GM12878 (cell line): ENCODE data around the gene FBXO33. TPM values are rescaled to one million over a fixed set of nuclear protein-coding genes. Genes with fewer than 3 reads are reported as not detected.
A peak's percentile ranks its signal among the peaks of the same experiment; 100 is the strongest.

Experiments
- ATAC-seq: fragments of 200-7000 bp; cut with Tn5 transposase; 3 replicates; pipeline ENCODE4 v1.9.1; 2020; ENCODE audit warnings: mild to moderate bottlenecking, moderate library complexity
- BruUV-seq: library from RNA; stranded (reverse); fragments of 400-500 nt; replicated peaks from 2 replicates; lab custom pipeline; 2021; lab: Mats Ljungman, UMichigan
- CTCF ChIA-PET: fragments of 300-600 bp; sonication (Branson Sonifier 250); formaldehyde crosslinking; extraction: SDS; loops from one replicate; lab custom pipeline; 2021; ENCODE audit warnings: inconsistent platforms; lab: Yijun Ruan, JAX
- POLR2A ChIA-PET: fragments of 350-600 bp; formaldehyde crosslinking; extraction: SDS; loops from one replicate; lab custom pipeline; 2021; ENCODE audit warnings: inconsistent platforms; lab: Charles Lee
- RAD21 ChIA-PET: fragments of 300-600 bp; sonication (Branson Sonifier 250); formaldehyde crosslinking; loops from one replicate; lab custom pipeline; 2023; ENCODE audit warnings: antibody characterized with exemption; ENCODE audit not compliant: unreplicated experiment; lab: Charles Lee
- SMC1A ChIA-PET: fragments of 300-600 bp; sonication (Branson Sonifier 250); formaldehyde crosslinking; loops from one replicate; lab custom pipeline; 2023; ENCODE audit not compliant: unreplicated experiment, uncharacterized antibody; lab: Charles Lee
- DNase-seq: peaks from one replicate; pipeline ENCODE4 v3.0.0-alpha.2; 2011; ENCODE audit warnings: low read depth, low spot score
- FAIRE-seq: peaks from 3 replicates; lab custom pipeline; 2011; peaks lifted over from hg19 to GRCh38; lab: Jason Lieb, UNC
- H2AFZ ChIP-seq: 2 replicates; pipeline ENCODE4 v1.6.0; 2011; ENCODE audit warnings: low read depth, low read length, control low read depth; ENCODE audit not compliant: control insufficient read depth
- H3K27ac ChIP-seq: 2 replicates; pipeline ENCODE4 v1.5.1; 2011; ENCODE audit warnings: control low read depth; ENCODE audit not compliant: control insufficient read depth, insufficient read depth
- H3K27me3 ChIP-seq, 2 experiments: replicated peaks in 1 of 2; 2 replicates each; pipeline versions ENCODE4 v1.6.0 to v1.6.1; 2011; ENCODE audit warnings: low read length in 1 of 2; ENCODE audit not compliant: control insufficient read depth in 2 of 2, insufficient read depth in 2 of 2
- H3K36me3 ChIP-seq, 2 experiments: 2 replicates each; pipeline ENCODE4 v1.5.1; 2011; ENCODE audit warnings: low read length in 1 of 2; ENCODE audit not compliant: control insufficient read depth in 2 of 2, insufficient read depth in 2 of 2
- H3K4me1 ChIP-seq: 2 replicates; pipeline ENCODE4 v1.6.1; 2011; ENCODE audit warnings: mild to moderate bottlenecking, low read length, moderate library complexity, mixed read lengths; ENCODE audit not compliant: control insufficient read depth, insufficient read depth
- H3K4me2 ChIP-seq: 2 replicates; pipeline ENCODE4 v1.6.0; 2011; ENCODE audit warnings: control low read depth; ENCODE audit not compliant: control insufficient read depth, insufficient read depth
- H3K4me3 ChIP-seq: fragments of 200-600 bp; sonication (generic); 2 replicates; pipeline ENCODE4 v1.5.1; 2016
- H3K79me2 ChIP-seq: 2 replicates; pipeline ENCODE4 v1.6.0; 2011; ENCODE audit warnings: low read length; ENCODE audit not compliant: control insufficient read depth, insufficient read depth
- H3K9ac ChIP-seq: 2 replicates; pipeline ENCODE4 v1.8.0; 2011; ENCODE audit warnings: low read length, control low read depth, mixed read lengths; ENCODE audit not compliant: control insufficient read depth, insufficient read depth
- H3K9me3 ChIP-seq: replicated peaks from 3 replicates; pipeline ENCODE4 v1.5.1; 2011; ENCODE audit warnings: mild to moderate bottlenecking, low read length; ENCODE audit not compliant: control insufficient read depth, insufficient read depth
- H4K20me1 ChIP-seq: 2 replicates; pipeline ENCODE4 v1.6.0; 2011; ENCODE audit not compliant: control insufficient read depth, insufficient read depth
- CBX3 ChIP-seq: fragments of 200-600 bp; sonication (generic); IDR thresholded peaks from 2 replicates; pipeline ENCODE4 v1.6.1; 2016; ENCODE audit warnings: low read depth, borderline replicate concordance
- CHD2 ChIP-seq: IDR thresholded peaks from 2 replicates; pipeline ENCODE4 v1.6.1; 2011; ENCODE audit warnings: low read depth, low read length, improper control_type of control experiment, borderline replicate concordance
- CHD4 ChIP-seq: fragments of 200-600 bp; sonication (generic); IDR thresholded peaks from 2 replicates; pipeline ENCODE4 v1.6.1; 2016; ENCODE audit warnings: mild to moderate bottlenecking
- CTCF ChIP-seq, 3 experiments: IDR thresholded peaks in 2 of 3; conservative IDR thresholded peaks in 1 of 3; 2 replicates each; pipeline ENCODE4 v1.5.1; 2011; ENCODE audit warnings: low read depth in 3 of 3, low read length in 3 of 3, mild to moderate bottlenecking in 3 of 3, control low read depth in 2 of 3, moderate library complexity in 2 of 3, inconsistent platforms in 1 of 3, mixed read lengths in 1 of 3; ENCODE audit not compliant: control insufficient read depth in 2 of 3, insufficient read depth in 1 of 3; ENCODE audit errors: extremely low read depth in 1 of 3
- E2F8 ChIP-seq: fragments of 450-650 bp; IDR thresholded peaks from 2 replicates; pipeline ENCODE4 v1.6.1; 2018; ENCODE audit warnings: mild to moderate bottlenecking, low read depth, moderate library complexity; ENCODE audit not compliant: partially characterized antibody
- EED ChIP-seq: sonication (generic); IDR thresholded peaks from 2 replicates; pipeline ENCODE4 v1.6.1; 2016; ENCODE audit warnings: antibody characterized with exemption, low read depth
- FOXK2 ChIP-seq: fragments of 450-650 bp; IDR thresholded peaks from 2 replicates; pipeline ENCODE4 v1.6.1; 2017; ENCODE audit warnings: mild to moderate bottlenecking, moderate library complexity
- IKZF1 ChIP-seq: fragments of 450-650 bp; conservative IDR thresholded peaks from 2 replicates; pipeline ENCODE4 v1.6.1; 2017; ENCODE audit warnings: antibody characterized with exemption, mild to moderate bottlenecking
- NFYA ChIP-seq: IDR thresholded peaks from 2 replicates; pipeline ENCODE4 v1.6.1; 2011; ENCODE audit warnings: low read depth, mild to moderate bottlenecking, low read length, improper control_type of control experiment, borderline replicate concordance
- NR2C1 ChIP-seq: fragments of 450-650 bp; IDR thresholded peaks from 2 replicates; pipeline ENCODE4 v1.6.1; 2017; ENCODE audit warnings: antibody characterized with exemption, mild to moderate bottlenecking, moderate library complexity
- NR2F1 ChIP-seq: fragments of 450-650 bp; conservative IDR thresholded peaks from 2 replicates; pipeline ENCODE4 v1.6.1; 2017; ENCODE audit warnings: mild to moderate bottlenecking
- PML ChIP-seq: IDR thresholded peaks from 2 replicates; pipeline ENCODE4 v1.6.1; 2012; ENCODE audit warnings: low read length, inconsistent platforms
- POLR2AphosphoS5 ChIP-seq: IDR thresholded peaks from 2 replicates; pipeline ENCODE4 v1.6.1; 2011; ENCODE audit warnings: mild to moderate bottlenecking, low read length, inconsistent platforms
- RUNX3 ChIP-seq: IDR thresholded peaks from 2 replicates; pipeline ENCODE4 v1.6.1; 2012; ENCODE audit warnings: low read length, inconsistent platforms
- SP1 ChIP-seq: IDR thresholded peaks from one replicate; pipeline ENCODE4 v1.6.1; 2011; ENCODE audit warnings: low read depth, low read length
- SUPT20H ChIP-seq: IDR thresholded peaks from 2 replicates; pipeline ENCODE4 v1.6.1; 2011; ENCODE audit warnings: low read depth, mild to moderate bottlenecking, low read length, moderate library complexity, borderline replicate concordance; ENCODE audit not compliant: control insufficient read depth
- ZBTB11 ChIP-seq: fragments of 450-650 bp; formaldehyde crosslinking; IDR thresholded peaks from 2 replicates; pipeline ENCODE4 v1.5.0; 2022; ENCODE audit warnings: mild to moderate bottlenecking, missing genetic modification characterization
- WGBS: methylation state at CpG from one replicate; pipeline ENCODE4 v1.1.6; 2016; ENCODE audit warnings: low lambda C conversion rate; ENCODE audit not compliant: insufficient replicate concordance, insufficient coverage; ENCODE audit errors: missing lambda C conversion rate; 5-methylcytosine and 5-hydroxymethylcytosine counted together
- in situ Hi-C: fragments of 300-500 bp; cut with MboI; formaldehyde crosslinking; loops from 9 replicates; pipeline ENCODE4 v1.14.3; 2018; ENCODE audit warnings: mixed read lengths
- intact Hi-C: fragments of 100-400 bp; cut with micrococcal nuclease; formaldehyde crosslinking; loops from one replicate; pipeline ENCODE4 v1.14.2; 2022; ENCODE audit not compliant: unreplicated experiment
- polyA plus RNA-seq, 11 experiments: library from polyadenylated mRNA; depleted of rRNA in 4 of 11; unstranded in 6 of 11; stranded (reverse) in 5 of 11; fragments of >200 nt; fragmentation: Nextera tagmentation in 4 of 11; fragmentation: Illumina TruSeq in 1 of 11; extraction: Ambion mirVana in 4 of 11; extraction: Trizol in 1 of 11; gene quantifications; 1 replicate in 1 of 11; 2 replicates in 10 of 11; pipeline versions ENCODE4 v1.2.1 to v1.2.3, GENCODE V29; 2011 to 2016; ENCODE audit warnings: inconsistent platforms in 2 of 11, missing spikeins in 2 of 11, low read depth in 1 of 11
- total RNA-seq, 4 experiments: library from RNA; depleted of rRNA in 3 of 4; stranded (reverse); fragments of >200 nt in 3 of 4; fragmentation: Illumina TruSeq in 1 of 4; extraction: Trizol in 1 of 4; gene quantifications; 2 replicates each; pipeline versions ENCODE4 v1.2.1 to v1.2.3, GENCODE V29; 2013 to 2021

Gene FBXO33
- total and polyA plus RNA-seq, 10 of the 15 experiments (the other 5 are each of a cell fraction or from before 2014, with no cell fraction given), result 4.7 to 56.9 (median 19.6) TPM

DNA sequence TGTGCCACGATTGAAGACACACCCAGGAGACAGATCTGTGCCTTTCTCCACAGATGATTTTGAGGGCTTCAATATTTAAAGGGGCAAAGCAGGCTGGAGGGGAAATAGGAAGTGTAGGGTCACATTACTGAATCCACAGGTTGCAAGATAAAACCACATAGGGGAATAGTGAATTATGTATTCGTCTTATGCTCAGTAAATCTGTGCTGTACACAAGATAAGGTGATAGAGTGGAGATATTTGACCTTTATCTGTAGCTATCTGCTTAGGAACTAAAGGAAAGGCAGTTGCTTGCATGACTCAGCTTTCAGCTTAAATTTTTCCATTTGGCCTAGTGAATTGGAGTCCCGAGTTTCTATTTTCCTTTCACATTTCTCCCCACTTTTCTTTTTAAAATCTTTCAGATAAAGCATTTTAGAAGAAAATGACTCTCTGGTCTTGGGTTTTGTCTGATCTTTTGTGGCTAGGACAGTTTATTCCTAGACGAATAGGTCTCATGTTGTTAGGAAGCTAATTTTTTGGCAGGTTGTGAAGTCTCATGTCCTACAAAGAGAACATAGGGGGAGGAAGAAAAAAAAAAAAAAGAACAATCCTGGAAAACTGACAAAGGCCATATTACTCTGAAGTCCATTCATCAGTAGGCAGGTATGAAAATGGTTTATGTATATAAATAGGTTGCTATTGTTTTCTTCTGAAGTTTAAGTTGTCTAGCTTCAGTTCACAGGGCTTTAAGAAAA, 55.4 kb downstream of the FBXO33 start:
- no peak overlapping the region for H3K9ac ChIP-seq
- FAIRE-seq (peak; percentile 59), DNase-seq (no peak), ATAC-seq (no peak)
- H3K4me2 ChIP-seq, result no peak overlapping the region
- intact Hi-C loops (no loop called here), in situ Hi-C loops (no loop called here)
- POLR2A ChIA-PET, result no interaction called here
- H3K4me1 ChIP-seq, result no peaks in the 10 kb centered on the region
- H3K4me3 ChIP-seq, result no peak overlapping the region
- no peaks in the 10 kb centered on the region for H3K27me3 ChIP-seq
- H3K9me3 ChIP-seq, result no peaks in the 10 kb centered on the region
- H3K27ac ChIP-seq, result no peak overlapping the region
- H3K36me3 ChIP-seq, result no peaks in the 10 kb centered on the region
- RAD21 ChIA-PET, result no interaction called here
- SMC1A ChIA-PET, result interaction anchor here (0.9 to 1.7 kb wide), 12 partner anchors 8 to 269 kb away, joined by 3 to 6 read pairs (median 3); no protein-coding TSS in a partner anchor
- 83% methylated on average over 4 of the region's 4 CpGs for WGBS
- H3K79me2 ChIP-seq, result no peaks in the 10 kb centered on the region
- no TSS peak for BruUV-seq
- no peaks in the 10 kb centered on the region for H4K20me1 ChIP-seq
- CTCF ChIA-PET, result interaction anchor here (0.7 to 3.1 kb wide), 7 partner anchors 9 to 608 kb away, joined by 3 to 12 read pairs (median 5); no protein-coding TSS in a partner anchor
- no peak overlapping the region for H2AFZ ChIP-seq
- TF ChIP-seq CHD4 (no peak), IKZF1 (no peak), POLR2AphosphoS5 (no peak), E2F8 (no peak), CTCF (IDR thresholded peaks at IDR 0.05 in 2 of 3, conservative IDR thresholded peaks at IDR 0.05 in 1 of 3; ENCODE audit: control insufficient read depth in 2 of 3, extremely low read depth in 1 of 3, insufficient read depth in 1 of 3, low read depth in 3 of 3, low read length in 3 of 3) (no peak), NR2C1 (no peak), ZBTB11 (CRISPR knock-in tag) (no peak), FOXK2 (no peak), RUNX3 (no peak), EED (no peak), NFYA (no peak), NR2F1 (no peak), CHD2 (no peak), PML (no peak), CBX3 (no peak), SUPT20H (no peak), SP1 (no peak)
